Lower leg skin (tissue), 3 donors: Measurements from ENCODE around the gene RLF.

Experiments used
- POLR2A ChIP-seq, 2 donors: fragments of 450-650 bp; IDR thresholded peaks; one replicate each; pipeline ENCODE4 v1.6.1; 2016 to 2017; ENCODE audit warnings: antibody characterized with exemption in 2 of 2, mild to moderate bottlenecking in 1 of 2, moderate library complexity in 1 of 2
- TF ChIP-seq, protein P1 (sequence below), 3 donors: fragments of 450-650 bp; IDR thresholded peaks; one replicate each; pipeline ENCODE4 v1.5.1; 2016; ENCODE audit warnings: antibody characterized with exemption in 3 of 3, mild to moderate bottlenecking in 3 of 3, moderate library complexity in 2 of 3

DNA sequence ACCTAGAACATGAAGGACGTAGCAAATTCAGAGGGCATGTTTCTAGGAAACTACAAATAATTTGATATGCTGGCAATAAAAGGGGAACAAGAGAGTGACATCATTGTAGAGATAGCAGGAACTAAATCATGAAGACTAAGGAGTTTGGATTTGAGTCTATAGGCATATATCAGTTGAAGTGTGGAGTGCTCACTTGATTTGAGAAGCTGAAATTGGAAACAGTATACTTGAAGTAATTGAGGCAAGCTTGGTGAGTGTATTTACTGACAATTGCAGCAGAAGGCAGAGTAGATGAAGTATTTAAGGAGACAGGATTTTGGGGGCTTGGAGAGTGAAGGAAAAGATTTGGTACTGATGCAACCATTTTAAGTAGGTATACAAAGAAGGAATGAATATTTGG is 80.2 kb downstream of the RLF start:
- TF ChIP-seq, protein P1, sequence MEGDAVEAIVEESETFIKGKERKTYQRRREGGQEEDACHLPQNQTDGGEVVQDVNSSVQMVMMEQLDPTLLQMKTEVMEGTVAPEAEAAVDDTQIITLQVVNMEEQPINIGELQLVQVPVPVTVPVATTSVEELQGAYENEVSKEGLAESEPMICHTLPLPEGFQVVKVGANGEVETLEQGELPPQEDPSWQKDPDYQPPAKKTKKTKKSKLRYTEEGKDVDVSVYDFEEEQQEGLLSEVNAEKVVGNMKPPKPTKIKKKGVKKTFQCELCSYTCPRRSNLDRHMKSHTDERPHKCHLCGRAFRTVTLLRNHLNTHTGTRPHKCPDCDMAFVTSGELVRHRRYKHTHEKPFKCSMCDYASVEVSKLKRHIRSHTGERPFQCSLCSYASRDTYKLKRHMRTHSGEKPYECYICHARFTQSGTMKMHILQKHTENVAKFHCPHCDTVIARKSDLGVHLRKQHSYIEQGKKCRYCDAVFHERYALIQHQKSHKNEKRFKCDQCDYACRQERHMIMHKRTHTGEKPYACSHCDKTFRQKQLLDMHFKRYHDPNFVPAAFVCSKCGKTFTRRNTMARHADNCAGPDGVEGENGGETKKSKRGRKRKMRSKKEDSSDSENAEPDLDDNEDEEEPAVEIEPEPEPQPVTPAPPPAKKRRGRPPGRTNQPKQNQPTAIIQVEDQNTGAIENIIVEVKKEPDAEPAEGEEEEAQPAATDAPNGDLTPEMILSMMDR (IDR thresholded peaks at IDR 0.05), result no peak
- TF ChIP-seq POLR2A (IDR thresholded peaks at IDR 0.05), result no peak
